Measurements from ENCODE around the gene PRAMEF1. TPM values are rescaled to one million over a fixed set of nuclear protein-coding genes. Genes with fewer than 3 reads are reported as not detected.

The PRAMEF1 gene
- total and polyA plus RNA-seq, 10 of the 15 experiments (the other 5 are each of a cell fraction or from before 2014, with no cell fraction given) = not detected

GRCh38 chr1:12770620-12771019 lies 20.6 kb upstream of the PRAMEF1 start:
- Histone ChIP-seq H3K9me3 (replicated peaks; ENCODE audit: control insufficient read depth, insufficient read depth, low read length) (no peaks in the 10 kb centered on the region), H3K9ac (ENCODE audit: control insufficient read depth, insufficient read depth, low read length) (no peak overlapping the region), H4K20me1 (ENCODE audit: control insufficient read depth, insufficient read depth) (no peaks in the 10 kb centered on the region), H3K4me1 (ENCODE audit: control insufficient read depth, insufficient read depth, low read length) (no peaks in the 10 kb centered on the region), H3K27me3 (replicated peaks in 1 of 2; ENCODE audit: control insufficient read depth in 2 of 2, insufficient read depth in 2 of 2, low read length in 1 of 2) (no peaks in the 10 kb centered on the region; a peak in 1 of 4 replicates), H2AFZ (ENCODE audit: control insufficient read depth, low read depth, low read length) (no peak overlapping the region), H3K4me3 (no peak overlapping the region), H3K27ac (ENCODE audit: control insufficient read depth, insufficient read depth) (no peak overlapping the region), H3K79me2 (ENCODE audit: control insufficient read depth, insufficient read depth, low read length) (no peaks in the 10 kb centered on the region), H3K36me3 (ENCODE audit: control insufficient read depth in 2 of 2, insufficient read depth in 2 of 2, low read length in 1 of 2) (no peaks in the 10 kb centered on the region), H3K4me2 (ENCODE audit: control insufficient read depth, insufficient read depth) (no peak overlapping the region)
- DNase-seq (ENCODE audit: low read depth, low spot score) (no peak), FAIRE-seq (no peak), ATAC-seq (no peak)
- CTCF ChIA-PET = no interaction called here
- in situ Hi-C loops (cut with MboI) (no loop called here), intact Hi-C loops (cut with micrococcal nuclease; ENCODE audit: unreplicated experiment) (no loop called here)
- BruUV-seq (replicated peaks) = no TSS peak
- SMC1A ChIA-PET (ENCODE audit: uncharacterized antibody, unreplicated experiment) = no interaction called here
- RAD21 ChIA-PET (ENCODE audit: unreplicated experiment) = no interaction called here
- TF ChIP-seq MXI1 (IDR thresholded peaks at IDR 0.05; ENCODE audit: low read depth, low read length) (no peak), ZNF207 (IDR thresholded peaks at IDR 0.05; ENCODE audit: borderline replicate concordance) (no peak), MTA2 (IDR thresholded peaks at IDR 0.05; ENCODE audit: low read depth) (no peak), NR2F1 (conservative IDR thresholded peaks at IDR 0.05) (no peak), MEF2B (IDR thresholded peaks at IDR 0.05; ENCODE audit: partially characterized antibody, poor library complexity, severe bottlenecking) (no peak), CHD4 (IDR thresholded peaks at IDR 0.05) (no peak), REST (IDR thresholded peaks at IDR 0.05; ENCODE audit: low read depth, low read length) (no peak), EGR1 (IDR thresholded peaks at IDR 0.05; ENCODE audit: borderline replicate concordance in 1 of 2, low read depth in 2 of 2, low read length in 2 of 2) (no peak), SUZ12 (IDR thresholded peaks at IDR 0.05; ENCODE audit: unreplicated experiment) (no peak), ELK1 (IDR thresholded peaks at IDR 0.05; ENCODE audit: low read depth, low read length) (no peak)
- POLR2A ChIA-PET = no interaction called here
- 50% methylated on average over 2 of the region's 2 CpGs for WGBS (ENCODE audit: insufficient coverage, insufficient replicate concordance, low lambda C conversion rate, missing lambda C conversion rate)
